Measurements from ENCODE around the gene SRC.

- TF ChIP-seq CTCF (optimal IDR thresholded peaks at IDR 0.05 in 1 of 3, IDR thresholded peaks at IDR 0.05 in 1 of 3, conservative IDR thresholded peaks at IDR 0.05 in 1 of 3; ENCODE audit: extremely low read depth in 1 of 3, insufficient read depth in 2 of 3, low read length in 3 of 3) (no peak), EZH2 (IDR thresholded peaks at IDR 0.05; ENCODE audit: low read length) (no peak)
Observed at GRCh38 chr20:37309936-37310590, 35.9 kb upstream of the SRC start.
